Measurements from ENCODE around the gene COG5. TPM values are rescaled to one million over a fixed set of nuclear protein-coding genes. Genes with fewer than 3 reads are reported as not detected.

Gene COG5
- polyA plus RNA-seq, 1 of the 3 experiments (the other 2 are of a cell fraction) = 21.2 TPM

- TF ChIP-seq, protein P1, sequence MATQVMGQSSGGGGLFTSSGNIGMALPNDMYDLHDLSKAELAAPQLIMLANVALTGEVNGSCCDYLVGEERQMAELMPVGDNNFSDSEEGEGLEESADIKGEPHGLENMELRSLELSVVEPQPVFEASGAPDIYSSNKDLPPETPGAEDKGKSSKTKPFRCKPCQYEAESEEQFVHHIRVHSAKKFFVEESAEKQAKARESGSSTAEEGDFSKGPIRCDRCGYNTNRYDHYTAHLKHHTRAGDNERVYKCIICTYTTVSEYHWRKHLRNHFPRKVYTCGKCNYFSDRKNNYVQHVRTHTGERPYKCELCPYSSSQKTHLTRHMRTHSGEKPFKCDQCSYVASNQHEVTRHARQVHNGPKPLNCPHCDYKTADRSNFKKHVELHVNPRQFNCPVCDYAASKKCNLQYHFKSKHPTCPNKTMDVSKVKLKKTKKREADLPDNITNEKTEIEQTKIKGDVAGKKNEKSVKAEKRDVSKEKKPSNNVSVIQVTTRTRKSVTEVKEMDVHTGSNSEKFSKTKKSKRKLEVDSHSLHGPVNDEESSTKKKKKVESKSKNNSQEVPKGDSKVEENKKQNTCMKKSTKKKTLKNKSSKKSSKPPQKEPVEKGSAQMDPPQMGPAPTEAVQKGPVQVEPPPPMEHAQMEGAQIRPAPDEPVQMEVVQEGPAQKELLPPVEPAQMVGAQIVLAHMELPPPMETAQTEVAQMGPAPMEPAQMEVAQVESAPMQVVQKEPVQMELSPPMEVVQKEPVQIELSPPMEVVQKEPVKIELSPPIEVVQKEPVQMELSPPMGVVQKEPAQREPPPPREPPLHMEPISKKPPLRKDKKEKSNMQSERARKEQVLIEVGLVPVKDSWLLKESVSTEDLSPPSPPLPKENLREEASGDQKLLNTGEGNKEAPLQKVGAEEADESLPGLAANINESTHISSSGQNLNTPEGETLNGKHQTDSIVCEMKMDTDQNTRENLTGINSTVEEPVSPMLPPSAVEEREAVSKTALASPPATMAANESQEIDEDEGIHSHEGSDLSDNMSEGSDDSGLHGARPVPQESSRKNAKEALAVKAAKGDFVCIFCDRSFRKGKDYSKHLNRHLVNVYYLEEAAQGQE (IDR thresholded peaks at IDR 0.05; ENCODE audit: low read depth, low read length) = no peak
- TF ChIP-seq NRF1 (IDR thresholded peaks at IDR 0.05; ENCODE audit: low read depth, low read length) (no peak), FOXM1 (IDR thresholded peaks at IDR 0.05; ENCODE audit: low read depth) (no peak), CHD2 (IDR thresholded peaks at IDR 0.05; ENCODE audit: low read length, partially characterized antibody) (no peak)
Observed at GRCh38 chr7:107186240-107186639, 377.5 kb downstream of the COG5 start (continued).

- CTCF ChIA-PET = interaction anchor here (0.8 kb wide), 1 partner anchor 9 kb away, joined by 3 read pairs; no protein-coding TSS in a partner anchor
- Histone ChIP-seq H2AFZ (ENCODE audit: low read depth) (no peak overlapping the region), H3K27ac (ENCODE audit: low read depth in 2 of 2, low read length in 1 of 2) (no peak overlapping the region), H3K36me3 (replicated peaks in 1 of 2; ENCODE audit: control insufficient read depth in 1 of 2, insufficient read depth in 2 of 2, low read length in 1 of 2) (peaks cover 83% of the 10 kb centered on the region in 2 experiments), H3K9me2 (no peaks in the 10 kb centered on the region), H4K20me1 (ENCODE audit: insufficient read depth) (peaks cover 7% of the 10 kb centered on the region; the same call in 1 of the 2 replicates), H3F3A (replicated peaks; ENCODE audit: insufficient read depth) (peaks cover 8% of the 10 kb centered on the region), H3K4me2 (no peak overlapping the region), H3K4me3 (ENCODE audit: low read depth in 2 of 2, low read length in 1 of 2) (no peak overlapping the region), H3K9ac (no peak overlapping the region), H3K4me1 (ENCODE audit: control insufficient read depth in 1 of 2, insufficient read depth in 2 of 2, low read depth in 1 of 2, low read length in 1 of 2) (peaks cover 0 to 1% of the 10 kb centered on the region in 2 experiments; a peak in 3 of 4 replicates), H3K9me3 (no peaks in the 10 kb centered on the region), H3K27me3 (ENCODE audit: insufficient read depth) (no peaks in the 10 kb centered on the region), H3K79me2 (ENCODE audit: insufficient read depth) (peaks cover 10% of the 10 kb centered on the region; the same call in 1 of the 2 replicates)
- POLR2A ChIA-PET = no interaction called here
- WGBS (ENCODE audit: low lambda C conversion rate) = 81% methylated on average over 4 of the region's 4 CpGs
- TF ChIP-seq SIN3A (IDR thresholded peaks at IDR 0.05; ENCODE audit: borderline replicate concordance, low read depth, low read length) = no peak
- no peak for TF ChIP-seq RAD21 (IDR thresholded peaks at IDR 0.05; ENCODE audit: low read length)
- TF ChIP-seq, protein P1 (IDR thresholded peaks at IDR 0.05; ENCODE audit: low read depth, low read length) = no peak
- TF ChIP-seq NFIC (IDR thresholded peaks at IDR 0.05; ENCODE audit: borderline replicate concordance) = no peak
- no peak for TF ChIP-seq TEAD4 (IDR thresholded peaks at IDR 0.05; ENCODE audit: borderline replicate concordance, insufficient read depth)
- no peak for TF ChIP-seq ELF1 (IDR thresholded peaks at IDR 0.05)
- TF ChIP-seq EP300 (IDR thresholded peaks at IDR 0.05; ENCODE audit: borderline replicate concordance in 1 of 2, low read depth in 1 of 2, low read length in 1 of 2) = no peak
- no peak for TF ChIP-seq RCOR1 (IDR thresholded peaks at IDR 0.05; ENCODE audit: low read length)
- no peak for TF ChIP-seq SMC3 (IDR thresholded peaks at IDR 0.05; ENCODE audit: low read depth, low read length)
- TF ChIP-seq, protein P2, sequence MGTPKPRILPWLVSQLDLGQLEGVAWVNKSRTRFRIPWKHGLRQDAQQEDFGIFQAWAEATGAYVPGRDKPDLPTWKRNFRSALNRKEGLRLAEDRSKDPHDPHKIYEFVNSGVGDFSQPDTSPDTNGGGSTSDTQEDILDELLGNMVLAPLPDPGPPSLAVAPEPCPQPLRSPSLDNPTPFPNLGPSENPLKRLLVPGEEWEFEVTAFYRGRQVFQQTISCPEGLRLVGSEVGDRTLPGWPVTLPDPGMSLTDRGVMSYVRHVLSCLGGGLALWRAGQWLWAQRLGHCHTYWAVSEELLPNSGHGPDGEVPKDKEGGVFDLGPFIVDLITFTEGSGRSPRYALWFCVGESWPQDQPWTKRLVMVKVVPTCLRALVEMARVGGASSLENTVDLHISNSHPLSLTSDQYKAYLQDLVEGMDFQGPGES (IDR thresholded peaks at IDR 0.05; ENCODE audit: low read depth, low read length) = no peak
- TF ChIP-seq RXRA (IDR thresholded peaks at IDR 0.05; ENCODE audit: borderline replicate concordance, low read depth) = no peak
- no peak for TF ChIP-seq EZH2phosphoT487 (IDR thresholded peaks at IDR 0.05; ENCODE audit: borderline replicate concordance, low read depth)
- TF ChIP-seq ZBTB33 (IDR thresholded peaks at IDR 0.05; ENCODE audit: borderline replicate concordance, low read depth) = no peak
- TF ChIP-seq MXI1 (IDR thresholded peaks at IDR 0.05; ENCODE audit: low read depth, low read length) = no peak
- TF ChIP-seq TAF1 (IDR thresholded peaks at IDR 0.05; ENCODE audit: borderline replicate concordance, low read depth, low read length) = no peak
- no peak for TF ChIP-seq FOXJ3 (CRISPR knock-in tag; IDR thresholded peaks at IDR 0.05)
- TF ChIP-seq MAX (IDR thresholded peaks at IDR 0.05; ENCODE audit: low read depth) = no peak
- TF ChIP-seq FOXM1 (IDR thresholded peaks at IDR 0.05; ENCODE audit: low read depth) = no peak
- no peak for DNase-seq
Observed at GRCh38 chr7:107185716-107186115, 378.0 kb downstream of the COG5 start.

All from SK-N-SH (cell line).